BE2C (cell line): ENCODE results near the gene PBX1.

ENCODE experiments used
- DNase-seq: peaks from one replicate; pipeline ENCODE4 v3.0.0-alpha.2; 2020
- H3K27me3 ChIP-seq: fragments of 250-450 bp; sonication (Bioruptor Pico); 2 replicates; pipeline ENCODE4 v1.5.1; 2020; ENCODE audit warnings: mild to moderate bottlenecking
- H3K36me3 ChIP-seq: fragments of 250-450 bp; sonication (Bioruptor Pico); 2 replicates; pipeline ENCODE4 v1.5.1; 2020; ENCODE audit warnings: mild to moderate bottlenecking
- H3K4me1 ChIP-seq: fragments of 250-450 bp; sonication (Bioruptor Pico); 2 replicates; pipeline ENCODE4 v1.5.1; 2020
- H3K4me3 ChIP-seq: 2 replicates; pipeline ENCODE4 v1.5.1; 2011; ENCODE audit warnings: low read depth, low read length
- H3K9me3 ChIP-seq: fragments of 250-450 bp; sonication (Bioruptor Pico); 2 replicates; pipeline ENCODE4 v1.5.1; 2020
- TF ChIP-seq, protein P1 (sequence below): IDR thresholded peaks from 2 replicates; pipeline ENCODE4 v1.5.1; 2012; ENCODE audit warnings: mild to moderate bottlenecking, low read depth, low read length

The PBX1 gene

DNA sequence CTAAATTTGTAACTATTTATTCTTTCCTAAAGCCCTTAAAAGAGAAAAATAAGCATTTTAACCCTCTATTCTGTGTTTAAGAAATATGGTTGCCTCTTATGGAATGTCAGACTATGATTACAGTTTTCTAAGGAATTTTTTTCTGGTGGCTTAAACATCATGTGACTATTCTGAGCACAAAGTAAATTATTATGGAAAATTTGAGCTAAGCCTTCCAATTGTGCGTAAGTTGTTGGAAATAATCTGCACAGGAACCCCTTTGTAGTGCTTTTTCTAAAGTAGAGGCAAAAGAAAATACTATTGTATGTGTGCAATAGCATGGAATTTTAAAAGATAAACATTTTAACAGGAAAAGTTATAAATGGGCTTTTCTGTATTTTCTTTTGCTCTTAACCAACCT is 254.8 kb downstream of the PBX1 start:
- no peak for DNase-seq
- Histone ChIP-seq H3K4me1 (no peaks in the 10 kb centered on the region), H3K4me3 (no peak overlapping the region), H3K36me3 (no peaks in the 10 kb centered on the region), H3K9me3 (no peaks in the 10 kb centered on the region), H3K27me3 (no peaks in the 10 kb centered on the region)
- TF ChIP-seq, protein P1, sequence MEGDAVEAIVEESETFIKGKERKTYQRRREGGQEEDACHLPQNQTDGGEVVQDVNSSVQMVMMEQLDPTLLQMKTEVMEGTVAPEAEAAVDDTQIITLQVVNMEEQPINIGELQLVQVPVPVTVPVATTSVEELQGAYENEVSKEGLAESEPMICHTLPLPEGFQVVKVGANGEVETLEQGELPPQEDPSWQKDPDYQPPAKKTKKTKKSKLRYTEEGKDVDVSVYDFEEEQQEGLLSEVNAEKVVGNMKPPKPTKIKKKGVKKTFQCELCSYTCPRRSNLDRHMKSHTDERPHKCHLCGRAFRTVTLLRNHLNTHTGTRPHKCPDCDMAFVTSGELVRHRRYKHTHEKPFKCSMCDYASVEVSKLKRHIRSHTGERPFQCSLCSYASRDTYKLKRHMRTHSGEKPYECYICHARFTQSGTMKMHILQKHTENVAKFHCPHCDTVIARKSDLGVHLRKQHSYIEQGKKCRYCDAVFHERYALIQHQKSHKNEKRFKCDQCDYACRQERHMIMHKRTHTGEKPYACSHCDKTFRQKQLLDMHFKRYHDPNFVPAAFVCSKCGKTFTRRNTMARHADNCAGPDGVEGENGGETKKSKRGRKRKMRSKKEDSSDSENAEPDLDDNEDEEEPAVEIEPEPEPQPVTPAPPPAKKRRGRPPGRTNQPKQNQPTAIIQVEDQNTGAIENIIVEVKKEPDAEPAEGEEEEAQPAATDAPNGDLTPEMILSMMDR: no peak

DNA sequence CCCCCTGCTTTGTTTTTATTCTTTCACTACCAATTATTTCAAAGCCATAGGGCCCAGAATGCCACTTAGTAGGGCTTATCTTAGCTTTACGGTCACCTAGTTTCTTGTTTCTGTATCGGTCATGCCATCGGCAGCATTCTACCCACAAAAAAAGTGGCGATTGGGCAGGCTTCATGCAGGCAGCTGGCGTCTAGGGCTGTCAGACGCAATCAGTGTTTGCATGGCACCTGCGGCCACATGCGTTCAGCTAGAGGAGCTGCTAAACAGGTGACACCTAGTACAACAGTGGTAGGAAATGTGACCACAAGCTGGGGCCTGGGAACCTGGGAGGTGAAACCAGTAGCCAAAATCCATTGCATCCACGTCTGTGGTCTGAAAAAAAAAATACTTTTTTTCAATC is 262.7 kb downstream of the PBX1 start:
- Histone ChIP-seq H3K36me3 (no peaks in the 10 kb centered on the region), H3K27me3 (no peaks in the 10 kb centered on the region), H3K4me3 (no peak overlapping the region), H3K9me3 (no peaks in the 10 kb centered on the region), H3K4me1 (no peaks in the 10 kb centered on the region)
- no peak for DNase-seq
- TF ChIP-seq, protein P1: no peak

DNA sequence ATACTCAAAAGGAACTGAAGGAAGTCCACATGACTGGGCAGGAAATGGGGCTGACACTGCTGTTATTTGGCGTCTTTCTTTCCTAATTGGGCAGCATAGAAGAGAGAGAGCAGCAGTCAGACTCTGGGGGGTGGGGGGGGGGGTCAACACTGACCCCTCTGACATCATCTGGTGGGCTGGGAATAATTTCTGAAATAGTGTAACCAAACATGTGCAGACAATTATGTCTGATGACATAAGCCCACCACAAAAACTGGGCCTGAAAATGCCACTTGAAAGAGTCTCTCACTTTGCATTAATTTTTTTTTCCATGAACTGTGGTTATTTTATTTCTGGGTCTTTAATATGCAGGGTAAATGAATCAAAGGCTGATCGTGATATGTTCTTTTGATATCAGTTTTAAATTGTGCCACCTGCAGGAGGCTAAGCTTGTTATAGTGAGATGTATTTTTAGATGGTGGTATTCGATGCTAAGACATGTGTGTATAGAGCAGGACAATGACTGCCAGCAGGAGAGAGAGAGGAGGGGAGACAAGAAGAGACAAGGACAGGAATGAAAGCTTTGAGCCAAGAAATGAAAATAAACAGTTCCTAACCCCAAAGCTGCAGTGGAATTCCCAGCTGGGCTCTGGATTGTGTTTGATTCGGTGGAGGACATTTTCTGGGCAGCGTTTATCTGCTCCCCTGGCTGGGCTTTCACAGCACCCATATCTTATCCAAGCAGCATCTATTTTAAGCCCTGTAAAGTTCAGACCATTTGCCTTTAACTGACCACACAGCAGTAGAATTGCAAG is 264.7 kb downstream of the PBX1 start:
- Histone ChIP-seq H3K27me3 (no peaks in the 10 kb centered on the region), H3K9me3 (no peaks in the 10 kb centered on the region), H3K4me1 (no peaks in the 10 kb centered on the region), H3K4me3 (no peak overlapping the region), H3K36me3 (no peaks in the 10 kb centered on the region)
- no peak for DNase-seq
- TF ChIP-seq, protein P1: no peak

DNA sequence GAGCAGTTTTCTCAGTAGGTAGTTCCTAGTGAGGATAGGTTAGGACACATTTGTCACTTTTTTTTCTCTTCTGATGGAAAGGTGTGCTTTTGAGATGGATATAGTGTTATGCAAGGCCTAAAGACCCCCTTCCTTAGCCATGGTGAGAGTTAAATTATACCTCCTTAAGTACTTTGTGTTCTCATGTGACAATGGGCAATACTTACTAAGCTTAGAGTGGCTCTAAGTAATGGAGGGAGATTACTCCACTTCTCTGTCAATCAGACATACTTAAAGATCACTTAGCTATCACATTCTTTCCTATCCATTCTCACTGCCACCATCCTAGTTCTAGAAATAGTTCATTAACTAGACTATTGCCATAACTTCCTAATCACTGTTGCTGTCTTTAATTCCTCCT is 265.6 kb downstream of the PBX1 start:
- H3K36me3 ChIP-seq: no peaks in the 10 kb centered on the region
- TF ChIP-seq, protein P1: no peak
- H3K9me3 ChIP-seq: no peaks in the 10 kb centered on the region
- H3K4me3 ChIP-seq: no peak overlapping the region
- DNase-seq: no peak
- no peaks in the 10 kb centered on the region for H3K27me3 ChIP-seq
- no peaks in the 10 kb centered on the region for H3K4me1 ChIP-seq

DNA sequence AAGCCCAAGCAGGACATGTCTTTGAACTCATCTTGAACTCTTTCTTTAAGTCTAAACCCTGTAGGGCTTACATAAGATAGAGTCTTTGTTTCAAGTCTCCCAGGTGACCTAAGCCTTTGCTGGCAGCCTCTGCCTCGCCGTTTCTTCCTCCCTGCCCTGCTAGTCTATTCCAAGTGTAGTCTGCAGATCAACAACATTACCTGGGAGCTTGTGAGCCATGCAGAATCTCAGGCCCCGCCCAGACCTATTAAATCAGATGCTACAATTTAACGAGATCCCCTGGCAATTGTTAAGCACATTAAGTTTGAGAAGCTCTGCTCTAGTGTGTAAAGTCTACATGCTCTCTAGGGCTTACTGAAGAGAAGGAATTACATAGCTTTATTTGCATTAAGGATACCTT is 271.6 kb downstream of the PBX1 start:
- TF ChIP-seq, protein P1: no peak
- H3K4me1 ChIP-seq: no peaks in the 10 kb centered on the region
- no peak for DNase-seq
- H3K4me3 ChIP-seq: no peak overlapping the region
- no peaks in the 10 kb centered on the region for H3K9me3 ChIP-seq
- no peaks in the 10 kb centered on the region for H3K27me3 ChIP-seq
- no peaks in the 10 kb centered on the region for H3K36me3 ChIP-seq

DNA sequence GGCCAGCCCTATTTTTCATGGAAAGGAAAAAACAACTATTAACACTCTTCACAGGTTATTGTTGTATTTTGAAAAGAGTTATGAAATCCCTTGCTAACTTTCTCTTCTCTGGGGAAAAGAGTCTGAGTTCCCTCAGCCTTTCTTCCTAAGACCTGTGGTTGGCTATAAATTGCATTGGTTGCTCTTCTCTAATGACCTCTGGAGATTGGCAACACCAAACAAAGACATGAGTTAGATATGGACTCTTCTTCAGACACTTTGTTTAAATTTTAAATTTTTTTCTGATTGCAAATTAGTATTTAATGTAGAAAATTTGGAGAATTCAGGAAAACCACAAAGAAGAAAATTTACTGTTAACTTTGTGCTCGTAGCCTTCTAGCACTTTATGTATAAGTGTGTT is 275.7 kb downstream of the PBX1 start:
- Histone ChIP-seq H3K36me3 (no peaks in the 10 kb centered on the region), H3K4me3 (no peak overlapping the region), H3K27me3 (no peaks in the 10 kb centered on the region), H3K9me3 (no peaks in the 10 kb centered on the region), H3K4me1 (no peaks in the 10 kb centered on the region)
- TF ChIP-seq, protein P1: no peak
- no peak for DNase-seq
